GM12891 (cell line): ENCODE results near the gene MYLK.

Experiments
- POLR2A ChIP-seq: IDR thresholded peaks from 2 replicates; pipeline ENCODE4 v1.6.1; 2011; ENCODE audit warnings: low read depth, low read length, control low read depth
- POLR2AphosphoS5 ChIP-seq: IDR thresholded peaks from 2 replicates; pipeline ENCODE4 v1.6.1; 2011; ENCODE audit warnings: low read depth, low read length, control low read depth
- POU2F2 ChIP-seq: IDR thresholded peaks from 2 replicates; pipeline ENCODE4 v1.6.1; 2011; ENCODE audit warnings: low read depth, mild to moderate bottlenecking, control low read depth, low read length, moderate library complexity
- SPI1 ChIP-seq: IDR thresholded peaks from 2 replicates; pipeline ENCODE4 v1.6.1; 2011; ENCODE audit warnings: low read depth, low read length, control low read depth
- TAF1 ChIP-seq: IDR thresholded peaks from 2 replicates; pipeline ENCODE4 v1.6.1; 2011; ENCODE audit warnings: low read depth, low read length, control low read depth

DNA sequence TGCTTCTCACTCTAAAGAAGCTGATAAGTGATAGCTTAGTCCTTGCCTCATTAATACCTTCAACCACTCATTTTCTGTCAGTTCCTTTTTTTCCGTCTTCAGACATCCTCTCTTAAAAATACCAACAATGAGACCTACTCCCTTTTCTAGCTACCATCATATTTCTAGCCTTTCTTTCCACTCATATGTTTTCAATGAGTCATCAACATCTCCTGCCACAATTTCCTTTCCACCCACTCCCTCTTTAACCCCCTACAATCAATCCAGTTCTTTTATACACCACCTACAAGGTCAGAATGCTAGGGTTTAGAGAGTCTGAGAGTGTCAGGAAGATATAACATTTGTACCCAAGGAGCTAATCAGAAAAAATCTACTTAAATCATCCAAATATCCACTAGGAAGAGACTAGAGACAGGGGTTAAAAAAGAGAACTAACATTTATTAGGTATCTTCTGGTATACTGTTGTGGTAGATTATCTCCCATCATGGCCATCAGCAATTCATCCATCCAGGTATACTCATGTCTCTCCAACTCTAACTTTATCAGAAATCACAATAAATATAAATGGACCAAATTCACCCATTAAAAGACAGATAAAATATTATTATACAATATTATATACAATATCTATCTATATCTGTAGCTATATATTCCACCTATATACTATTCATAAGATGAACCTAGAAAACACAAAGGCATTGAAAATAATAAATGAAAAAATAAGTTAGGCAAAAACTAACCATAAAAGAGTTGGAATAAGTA is 42.5 kb downstream of the MYLK start:
- TF ChIP-seq POLR2AphosphoS5 (no peak), POLR2A (no peak), TAF1 (no peak), POU2F2 (no peak), SPI1 (no peak)
